WTC11 (cell line): ENCODE measurements around the gene SPACA1. TPM values are rescaled to one million over a fixed set of nuclear protein-coding genes. Genes with fewer than 3 reads are reported as not detected.

Experiments
- ATAC-seq: fragments of 200-7000 bp; cut with Tn5 transposase; 2 replicates; pipeline ENCODE4 v1.10.0; 2021; ENCODE audit warnings: mild to moderate bottlenecking, moderate library complexity
- CTCF ChIA-PET: fragments of 300-600 bp; sonication (Branson Sonifier 250); formaldehyde crosslinking; loops from one replicate; lab custom pipeline; 2021; ENCODE audit warnings: antibody characterized with exemption; lab: Charles Lee
- POLR2A ChIA-PET: fragments of 350-600 bp; sonication (Branson Sonifier 250); formaldehyde crosslinking; loops from one replicate; lab custom pipeline; 2021; ENCODE audit warnings: antibody characterized with exemption; lab: Charles Lee
- DNase-seq: peaks from one replicate; pipeline ENCODE4 v3.0.0; 2021; ENCODE audit warnings: low spot score
- H3K27ac Mint-ChIP-seq: 2 replicates; pipeline ENCODE4 v1.8.0; 2021; ENCODE audit warnings: mixed read lengths
- H3K27me3 Mint-ChIP-seq: 2 replicates; pipeline ENCODE4 v1.8.0; 2021; ENCODE audit warnings: low read depth, mild to moderate bottlenecking, moderate library complexity, mixed read lengths
- H3K36me3 Mint-ChIP-seq: 2 replicates; pipeline ENCODE4 v1.8.0; 2021; ENCODE audit warnings: mixed read lengths
- H3K4me1 Mint-ChIP-seq: 2 replicates; pipeline ENCODE4 v1.8.0; 2022; ENCODE audit warnings: mixed read lengths
- H3K4me3 Mint-ChIP-seq: 2 replicates; pipeline ENCODE4 v1.8.0; 2021; ENCODE audit warnings: mild to moderate bottlenecking, moderate library complexity, mixed read lengths
- H3K9me3 Mint-ChIP-seq: 2 replicates; pipeline ENCODE4 v1.8.0; 2021; ENCODE audit warnings: mixed read lengths
- ATF1 ChIP-seq: sonication (generic); formaldehyde crosslinking; IDR thresholded peaks from 2 replicates; pipeline ENCODE4 v1.8.1; 2023; ENCODE audit warnings: mild to moderate bottlenecking, moderate library complexity, missing genetic modification reagents
- ATF3 ChIP-seq: sonication (generic); formaldehyde crosslinking; conservative IDR thresholded peaks from 2 replicates; pipeline ENCODE4 v1.8.1; 2022; ENCODE audit warnings: mild to moderate bottlenecking, missing genetic modification reagents
- CDX4 ChIP-seq: fragments of 250-450 bp; sonication (Bioruptor Pico); IDR thresholded peaks from 2 replicates; pipeline ENCODE4 v1.9.0; 2021; ENCODE audit warnings: moderate library complexity, mild to moderate bottlenecking, inconsistent platforms, borderline replicate concordance
- E2F4 ChIP-seq: sonication (generic); formaldehyde crosslinking; IDR thresholded peaks from 2 replicates; pipeline ENCODE4 v1.8.1; 2022; ENCODE audit warnings: low read depth, mild to moderate bottlenecking, moderate library complexity, missing genetic modification reagents, borderline replicate concordance
- ESRRA ChIP-seq: sonication (generic); formaldehyde crosslinking; IDR thresholded peaks from 2 replicates; pipeline ENCODE4 v1.8.1; 2022; ENCODE audit warnings: mild to moderate bottlenecking, missing genetic modification reagents, borderline replicate concordance
- FOXJ3 ChIP-seq: sonication (generic); formaldehyde crosslinking; IDR thresholded peaks from 2 replicates; pipeline ENCODE4 v1.9.0; 2021; ENCODE audit warnings: missing genetic modification reagents, mild to moderate bottlenecking, borderline replicate concordance
- GABPB1 ChIP-seq: sonication (generic); formaldehyde crosslinking; IDR thresholded peaks from 2 replicates; pipeline ENCODE4 v1.8.1; 2023; ENCODE audit warnings: mild to moderate bottlenecking, missing genetic modification reagents
- GRHL2 ChIP-seq: fragments of 250-450 bp; sonication (Bioruptor Pico); IDR thresholded peaks from 2 replicates; pipeline ENCODE4 v1.8.0; 2022; ENCODE audit warnings: mild to moderate bottlenecking, moderate library complexity; ENCODE audit not compliant: insufficient replicate concordance, severe bottlenecking
- GTF2I ChIP-seq: fragments of 250-450 bp; sonication (Bioruptor Pico); conservative IDR thresholded peaks from 2 replicates; pipeline ENCODE4 v1.4.0; 2021; ENCODE audit warnings: mild to moderate bottlenecking
- HMGA2 ChIP-seq: fragments of 250-450 bp; sonication (Bioruptor Pico); IDR thresholded peaks from 2 replicates; pipeline ENCODE4 v1.4.0; 2021; ENCODE audit warnings: mild to moderate bottlenecking, moderate library complexity
- MYBL2 ChIP-seq: sonication (generic); formaldehyde crosslinking; IDR thresholded peaks from 2 replicates; pipeline ENCODE4 v1.8.1; 2023; ENCODE audit warnings: mild to moderate bottlenecking, moderate library complexity, missing genetic modification reagents
- NFE2L1 ChIP-seq: sonication (generic); formaldehyde crosslinking; IDR thresholded peaks from 2 replicates; pipeline ENCODE4 v1.8.1; 2023; ENCODE audit warnings: missing genetic modification reagents
- NFYB ChIP-seq: sonication (generic); formaldehyde crosslinking; conservative IDR thresholded peaks from 2 replicates; pipeline ENCODE4 v1.8.0; 2022; ENCODE audit warnings: low read depth, missing genetic modification reagents
- NR2C2 ChIP-seq: sonication (generic); formaldehyde crosslinking; IDR thresholded peaks from 2 replicates; pipeline ENCODE4 v1.8.0; 2022; ENCODE audit warnings: mild to moderate bottlenecking, missing genetic modification reagents
- RORB ChIP-seq: fragments of 250-450 bp; sonication (Bioruptor Pico); IDR thresholded peaks from 2 replicates; pipeline ENCODE4 v1.9.0; 2021; ENCODE audit warnings: mild to moderate bottlenecking
- SMAD3 ChIP-seq: sonication (generic); formaldehyde crosslinking; IDR thresholded peaks from 2 replicates; pipeline ENCODE4 v1.8.0; 2022; ENCODE audit warnings: missing genetic modification reagents, mild to moderate bottlenecking, borderline replicate concordance
- STAT6 ChIP-seq: sonication (generic); formaldehyde crosslinking; conservative IDR thresholded peaks from 2 replicates; pipeline ENCODE4 v1.8.1; 2023; ENCODE audit warnings: mild to moderate bottlenecking, low read depth, missing genetic modification reagents, moderate library complexity
- USF1 ChIP-seq: sonication (generic); formaldehyde crosslinking; IDR thresholded peaks from 2 replicates; pipeline ENCODE4 v1.8.0; 2022; ENCODE audit warnings: mild to moderate bottlenecking, missing genetic modification reagents
- ZNF263 ChIP-seq: sonication (generic); formaldehyde crosslinking; IDR thresholded peaks from 2 replicates; pipeline ENCODE4 v1.8.1; 2022; ENCODE audit warnings: low read depth, mild to moderate bottlenecking, moderate library complexity, missing genetic modification reagents
- ZNF317 ChIP-seq: sonication (generic); formaldehyde crosslinking; IDR thresholded peaks from 2 replicates; pipeline ENCODE4 v1.8.1; 2023; ENCODE audit warnings: low read depth, mild to moderate bottlenecking, moderate library complexity, missing genetic modification reagents, borderline replicate concordance
- ZNF396 ChIP-seq: fragments of 250-450 bp; sonication (Bioruptor Pico); IDR thresholded peaks from 2 replicates; pipeline ENCODE4 v1.8.0; 2021; ENCODE audit warnings: mild to moderate bottlenecking, moderate library complexity, borderline replicate concordance
- total RNA-seq: library from RNA; stranded (reverse); gene quantifications from 3 replicates; pipeline ENCODE4 v1.2.3, GENCODE V29; 2021

SPACA1 gene
- total RNA-seq, 1 experiment from 2014 or later: not detected

- Mint-ChIP-seq H3K27me3 (peaks cover 2% of the 10 kb centered on the region; the same call in 1 of the 2 replicates), H3K4me1 (peaks cover 8% of the 10 kb centered on the region), H3K27ac (no peak overlapping the region), H3K9me3 (no peaks in the 10 kb centered on the region), H3K4me3 (no peak overlapping the region), H3K36me3 (no peaks in the 10 kb centered on the region)
- TF ChIP-seq ZNF317 (CRISPR knock-in tag): no peak
- no peak for TF ChIP-seq E2F4 (CRISPR knock-in tag)
- TF ChIP-seq MYBL2 (CRISPR knock-in tag): no peak
- TF ChIP-seq ATF1 (CRISPR knock-in tag): no peak
- TF ChIP-seq ZNF263: no peak
- TF ChIP-seq RORB (CRISPR knock-in tag): no peak
- no peak for TF ChIP-seq SMAD3 (CRISPR knock-in tag)
- TF ChIP-seq CDX4 (CRISPR knock-in tag): no peak
- no peak for TF ChIP-seq ZNF396 (CRISPR knock-in tag)
- no peak for TF ChIP-seq GABPB1 (CRISPR knock-in tag)
- TF ChIP-seq ATF3 (CRISPR knock-in tag): no peak
- no peak for DNase-seq
- ChIA-PET POLR2A (no interaction called here), CTCF (no interaction called here)
- ATAC-seq: no peak
These were observed 937 bp downstream of the SPACA1 start for GRCh38 chr6:88048578-88048977.

- POLR2A ChIA-PET: no interaction called here
- no peak overlapping the region for H3K4me3 Mint-ChIP-seq
- TF ChIP-seq ESRRA (CRISPR knock-in tag): no peak
- TF ChIP-seq USF1 (CRISPR knock-in tag): no peak
- TF ChIP-seq STAT6 (CRISPR knock-in tag): no peak
- no peak for TF ChIP-seq GTF2I
- H3K4me1 Mint-ChIP-seq: peaks cover 8% of the 10 kb centered on the region
- DNase-seq: no peak
- CTCF ChIA-PET: no interaction called here
- no peak overlapping the region for H3K27ac Mint-ChIP-seq
- ATAC-seq: no peak
- H3K9me3 Mint-ChIP-seq: no peaks in the 10 kb centered on the region
- peaks cover 2% of the 10 kb centered on the region; the same call in 1 of the 2 replicates for H3K27me3 Mint-ChIP-seq
- no peaks in the 10 kb centered on the region for H3K36me3 Mint-ChIP-seq
These were observed 2.6 kb downstream of the SPACA1 start for GRCh38 chr6:88050140-88050818.

GRCh38 chr6:88059191-88059590 is 11.6 kb downstream of the SPACA1 start:
- POLR2A ChIA-PET: no interaction called here
- no peak for ATAC-seq
- CTCF ChIA-PET: no interaction called here
- no peaks in the 10 kb centered on the region for H3K4me1 Mint-ChIP-seq
- no peak overlapping the region for H3K4me3 Mint-ChIP-seq
- H3K36me3 Mint-ChIP-seq: no peaks in the 10 kb centered on the region
- TF ChIP-seq ATF3 (CRISPR knock-in tag) (no peak), HMGA2 (no peak), NFYB (CRISPR knock-in tag) (no peak), FOXJ3 (CRISPR knock-in tag) (no peak), NFE2L1 (no peak), GRHL2 (no peak), NR2C2 (CRISPR knock-in tag) (no peak)
- H3K27ac Mint-ChIP-seq: no peak overlapping the region
- DNase-seq: no peak
- no peaks in the 10 kb centered on the region for H3K9me3 Mint-ChIP-seq
- no peaks in the 10 kb centered on the region for H3K27me3 Mint-ChIP-seq
